ENCODE data around the gene POC1A.

The POC1A gene

DNA sequence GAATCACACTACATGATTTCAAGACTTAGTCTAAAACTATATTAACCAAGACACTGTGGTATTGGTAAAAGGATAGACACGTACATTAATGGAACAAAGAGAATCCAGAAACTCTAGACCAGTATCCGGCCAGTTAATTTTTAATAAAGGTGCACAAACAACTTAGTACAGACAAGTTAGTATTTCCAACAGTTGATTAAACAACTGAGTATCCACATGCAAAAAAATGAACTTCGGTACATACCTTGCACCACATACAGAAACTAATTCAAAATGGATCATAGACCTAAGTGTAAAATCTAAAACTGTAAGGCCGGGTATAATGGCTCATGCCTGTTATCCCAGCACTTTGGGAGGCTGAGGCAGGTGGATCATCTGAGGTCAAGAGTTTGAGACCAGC lies 51.3 kb downstream of the POC1A start:
- Histone ChIP-seq H3K36me3 (ENCODE audit: insufficient read depth, insufficient read length, low read length) (peaks cover 37% of the 10 kb centered on the region), H3K4me1 (ENCODE audit: insufficient read depth, insufficient read length) (no peaks in the 10 kb centered on the region), H3K9ac (ENCODE audit: insufficient read length, low read depth) (no peak overlapping the region), H3K27me3 (ENCODE audit: insufficient read depth, insufficient read length) (no peaks in the 10 kb centered on the region), H3K9me3 (ENCODE audit: insufficient read depth, low read length) (peaks cover 20% of the 10 kb centered on the region), H3K4me3 (ENCODE audit: insufficient read length, low read depth) (no peak overlapping the region)
- no peak for TF ChIP-seq SUZ12 (IDR thresholded peaks at IDR 0.05; ENCODE audit: extremely low read depth, insufficient read depth, insufficient read length)
- no peak for TF ChIP-seq ZNF274 (IDR thresholded peaks at IDR 0.05; ENCODE audit: low read depth, low read length)
- TF ChIP-seq YY1 (IDR thresholded peaks at IDR 0.05; ENCODE audit: insufficient read depth, insufficient read length), result no peak
- no peak for DNase-seq (ENCODE audit: low read depth, low spot score)

DNA sequence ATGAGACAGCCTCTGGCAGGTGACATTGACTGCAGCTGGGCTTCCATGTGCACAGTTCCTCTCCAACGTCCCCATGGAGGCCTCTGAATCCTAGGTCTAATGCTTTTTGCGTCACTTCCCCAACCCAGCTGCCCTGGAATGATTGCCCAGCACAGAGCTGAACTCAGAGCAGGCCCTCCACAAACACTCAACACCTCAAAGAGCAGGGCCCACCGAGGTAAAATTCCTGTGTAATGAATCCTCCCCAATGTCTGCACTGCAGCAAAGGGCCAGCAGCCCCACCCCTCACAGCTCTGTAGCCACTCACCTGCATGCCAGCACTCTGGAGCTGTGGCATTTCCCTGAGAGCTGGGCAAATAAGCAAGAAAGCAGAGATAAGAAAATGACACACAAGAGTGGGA lies 55.2 kb downstream of the POC1A start:
- no peak for DNase-seq (ENCODE audit: low read depth, low spot score)
- H3K4me1 ChIP-seq (ENCODE audit: insufficient read depth, insufficient read length), result no peaks in the 10 kb centered on the region
- TF ChIP-seq YY1 (IDR thresholded peaks at IDR 0.05; ENCODE audit: insufficient read depth, insufficient read length) (no peak), ZNF274 (IDR thresholded peaks at IDR 0.05; ENCODE audit: low read depth, low read length) (no peak), SUZ12 (IDR thresholded peaks at IDR 0.05; ENCODE audit: extremely low read depth, insufficient read depth, insufficient read length) (no peak)
- peaks cover 20% of the 10 kb centered on the region for H3K9me3 ChIP-seq (ENCODE audit: insufficient read depth, low read length)
- H3K36me3 ChIP-seq (ENCODE audit: insufficient read depth, insufficient read length, low read length), result peaks cover 47% of the 10 kb centered on the region
- no peaks in the 10 kb centered on the region for H3K27me3 ChIP-seq (ENCODE audit: insufficient read depth, insufficient read length)
- H3K9ac ChIP-seq (ENCODE audit: insufficient read length, low read depth), result no peak overlapping the region
- no peak overlapping the region for H3K4me3 ChIP-seq (ENCODE audit: insufficient read length, low read depth)

DNA sequence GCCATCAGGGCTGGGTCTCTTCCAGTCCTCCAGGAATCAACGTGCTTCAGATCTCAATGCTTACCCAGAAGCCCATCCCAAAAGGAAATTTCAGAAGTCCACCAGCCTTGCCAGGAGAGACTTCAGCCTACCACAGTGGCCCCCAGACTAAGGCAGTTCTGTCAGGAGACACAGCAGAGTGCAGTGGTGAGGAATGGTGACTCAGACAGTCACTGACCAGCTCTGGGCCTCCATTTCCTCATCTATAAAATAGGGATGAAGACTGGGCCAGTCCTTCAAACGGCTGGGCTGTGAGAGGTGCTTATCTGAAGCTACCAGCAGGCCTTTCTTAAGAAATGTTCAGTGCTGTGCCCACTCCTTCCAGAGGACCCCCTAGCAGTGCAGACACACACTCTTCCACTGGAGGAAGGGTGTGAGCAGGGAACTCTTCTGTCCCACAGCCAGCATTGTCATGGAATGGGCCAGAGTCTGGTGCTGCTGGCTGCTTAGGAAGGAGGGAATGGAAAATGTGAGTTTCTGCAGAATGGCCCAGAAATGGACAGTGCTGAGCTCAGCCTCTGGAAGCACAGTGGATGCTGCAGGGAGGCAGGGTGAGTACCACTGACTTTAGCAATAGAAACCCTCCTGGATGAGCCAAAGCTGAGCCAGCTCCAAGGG lies 56.2 kb downstream of the POC1A start:
- H3K4me3 ChIP-seq (ENCODE audit: insufficient read length, low read depth), result no peak overlapping the region
- no peak for DNase-seq (ENCODE audit: low read depth, low spot score)
- H3K9me3 ChIP-seq (ENCODE audit: insufficient read depth, low read length), result peaks cover 20% of the 10 kb centered on the region
- H3K27me3 ChIP-seq (ENCODE audit: insufficient read depth, insufficient read length), result no peaks in the 10 kb centered on the region
- no peaks in the 10 kb centered on the region for H3K4me1 ChIP-seq (ENCODE audit: insufficient read depth, insufficient read length)
- H3K36me3 ChIP-seq (ENCODE audit: insufficient read depth, insufficient read length, low read length), result peaks cover 54% of the 10 kb centered on the region
- no peak overlapping the region for H3K9ac ChIP-seq (ENCODE audit: insufficient read length, low read depth)
- no peak for TF ChIP-seq SUZ12 (IDR thresholded peaks at IDR 0.05; ENCODE audit: extremely low read depth, insufficient read depth, insufficient read length)
- no peak for TF ChIP-seq ZNF274 (IDR thresholded peaks at IDR 0.05; ENCODE audit: low read depth, low read length)

DNA sequence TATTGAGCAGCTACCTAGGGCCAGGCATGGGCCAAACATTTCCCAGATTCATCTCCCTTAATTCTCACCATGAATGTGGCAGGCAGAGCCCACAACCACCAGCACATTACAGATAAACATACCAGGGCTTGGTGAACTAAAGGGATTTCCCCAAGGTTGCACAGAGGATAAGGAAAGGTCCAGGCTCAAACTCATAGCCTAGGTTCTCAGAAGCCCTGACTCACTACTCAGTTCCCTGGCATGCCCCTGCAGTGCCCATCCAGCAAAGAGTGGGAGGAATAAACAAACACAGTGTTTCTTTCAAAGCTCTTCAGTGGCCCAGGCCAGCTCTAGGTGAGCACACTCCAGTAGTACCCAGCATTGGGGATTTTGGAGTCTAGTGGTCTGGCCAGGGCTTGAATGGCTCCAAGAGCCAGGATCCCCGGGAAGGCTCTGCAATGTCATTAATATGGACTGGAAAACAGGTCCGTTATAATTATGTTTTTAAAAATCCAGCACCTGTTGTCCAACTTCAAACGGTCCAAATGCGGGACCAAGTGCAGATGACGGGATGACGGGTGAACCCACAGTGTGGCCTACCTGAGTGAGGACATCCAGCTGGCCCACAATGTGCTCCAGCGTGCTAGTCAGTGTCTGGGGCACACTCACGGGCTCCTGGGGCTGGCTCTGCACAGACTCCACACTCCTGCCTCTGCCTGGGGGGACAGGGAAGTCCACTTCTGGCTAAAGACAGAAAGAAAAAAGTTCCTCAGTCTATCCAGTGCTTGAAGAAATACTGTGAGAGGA lies 58.0 kb downstream of the POC1A start:
- H3K9me3 ChIP-seq (ENCODE audit: insufficient read depth, low read length), result peaks cover 5% of the 10 kb centered on the region
- H3K4me1 ChIP-seq (ENCODE audit: insufficient read depth, insufficient read length), result peaks cover 3% of the 10 kb centered on the region
- DNase-seq (ENCODE audit: low read depth, low spot score), result no peak
- TF ChIP-seq ZNF274 (IDR thresholded peaks at IDR 0.05; ENCODE audit: low read depth, low read length), result no peak
- no peak for TF ChIP-seq YY1 (IDR thresholded peaks at IDR 0.05; ENCODE audit: insufficient read depth, insufficient read length)
- TF ChIP-seq SUZ12 (IDR thresholded peaks at IDR 0.05; ENCODE audit: extremely low read depth, insufficient read depth, insufficient read length), result no peak
- H3K4me3 ChIP-seq (ENCODE audit: insufficient read length, low read depth), result no peak overlapping the region
- no peaks in the 10 kb centered on the region for H3K27me3 ChIP-seq (ENCODE audit: insufficient read depth, insufficient read length)
- H3K36me3 ChIP-seq (ENCODE audit: insufficient read depth, insufficient read length, low read length), result peaks cover 63% of the 10 kb centered on the region
- no peak overlapping the region for H3K9ac ChIP-seq (ENCODE audit: insufficient read length, low read depth)

DNA sequence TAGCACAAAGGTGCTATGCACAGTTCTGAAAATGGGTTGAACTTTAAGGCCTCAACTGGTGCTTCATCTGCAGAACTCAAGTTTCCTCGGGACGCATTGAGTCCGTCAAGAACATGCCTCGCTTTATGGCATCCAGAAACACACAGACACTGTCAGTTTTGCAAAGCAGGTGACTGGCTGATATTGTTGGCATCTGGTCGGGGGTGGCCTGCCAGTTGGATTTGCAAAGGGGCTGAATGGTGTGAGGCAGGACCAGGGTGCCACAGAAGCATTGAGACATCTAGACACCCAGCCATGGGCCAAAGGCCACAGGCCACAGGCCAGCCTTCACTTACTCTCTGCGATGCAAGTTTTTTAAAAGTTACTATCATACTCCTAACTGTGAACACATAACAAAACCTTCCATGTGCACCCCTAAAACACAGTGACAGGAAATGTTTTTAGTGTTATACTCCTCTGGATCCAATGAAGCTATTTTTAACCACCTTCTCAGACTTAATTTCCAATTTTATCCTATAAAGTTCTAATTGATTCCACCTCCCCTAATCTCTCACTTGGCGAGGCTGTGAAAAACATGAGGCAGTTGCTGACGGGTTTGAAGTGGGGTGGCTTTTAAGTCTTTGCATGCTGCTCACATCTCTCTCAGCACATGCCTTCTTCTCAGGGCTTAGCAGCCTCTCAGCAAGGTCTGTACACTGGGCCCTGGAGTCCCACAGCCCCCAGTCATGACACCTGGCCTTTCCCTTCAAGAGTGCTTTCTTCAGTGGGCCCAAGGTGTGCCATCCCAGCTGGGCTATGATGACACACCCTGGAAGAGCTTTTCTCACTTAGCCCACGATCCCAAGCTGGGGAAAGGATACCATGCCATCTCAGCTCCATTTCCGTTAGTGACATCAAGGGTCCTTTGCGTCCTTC lies 59.4 kb downstream of the POC1A start:
- Histone ChIP-seq H3K4me1 (ENCODE audit: insufficient read depth, insufficient read length) (peaks cover 11% of the 10 kb centered on the region), H3K9ac (ENCODE audit: insufficient read length, low read depth) (no peak overlapping the region), H3K9me3 (ENCODE audit: insufficient read depth, low read length) (no peaks in the 10 kb centered on the region), H3K36me3 (ENCODE audit: insufficient read depth, insufficient read length, low read length) (peaks cover 60% of the 10 kb centered on the region), H3K4me3 (ENCODE audit: insufficient read length, low read depth) (no peak overlapping the region), H3K27me3 (ENCODE audit: insufficient read depth, insufficient read length) (no peaks in the 10 kb centered on the region)
- DNase-seq (ENCODE audit: low read depth, low spot score), result no peak
- TF ChIP-seq ZNF274 (IDR thresholded peaks at IDR 0.05; ENCODE audit: low read depth, low read length) (no peak), SUZ12 (IDR thresholded peaks at IDR 0.05; ENCODE audit: extremely low read depth, insufficient read depth, insufficient read length) (no peak)

DNA sequence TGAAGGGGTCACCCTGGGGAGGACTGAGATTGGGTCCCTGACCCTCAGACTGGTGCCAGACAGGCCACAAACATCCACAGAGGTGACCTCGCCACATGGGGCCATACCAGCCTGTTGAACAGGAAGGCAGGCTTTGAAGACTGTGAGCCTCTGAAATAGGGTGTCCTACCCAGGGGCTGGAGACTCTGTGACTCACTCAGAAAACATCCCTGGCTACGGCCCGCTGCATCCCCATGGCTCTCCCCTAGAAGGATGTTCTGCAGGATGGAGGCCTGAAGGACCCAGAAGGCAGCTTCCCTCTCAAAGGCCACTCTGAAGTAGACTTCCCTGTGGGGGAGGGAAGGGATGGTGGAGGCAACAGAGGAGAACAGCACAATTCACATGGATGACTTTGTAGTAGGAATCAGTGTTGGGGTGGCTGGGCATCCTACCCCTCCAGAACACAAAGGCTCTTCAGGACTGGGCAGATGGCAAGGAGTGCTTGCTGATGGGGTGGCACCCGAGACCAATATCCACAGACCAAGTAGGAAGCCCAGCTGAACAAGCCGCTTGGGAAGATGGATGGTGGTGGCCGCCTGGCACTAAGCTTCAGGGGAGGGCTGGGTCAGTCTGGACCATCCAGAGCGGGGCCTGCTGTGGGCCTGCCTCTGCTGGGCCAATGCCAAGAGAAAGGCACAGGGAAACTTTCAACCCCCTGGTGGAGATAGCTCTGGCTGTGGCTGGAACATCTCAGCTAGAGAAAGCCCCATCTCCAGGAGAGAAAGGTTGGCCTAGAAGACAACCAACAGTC lies 60.3 kb downstream of the POC1A start:
- Histone ChIP-seq H3K4me1 (ENCODE audit: insufficient read depth, insufficient read length) (peaks cover 13% of the 10 kb centered on the region), H3K9me3 (ENCODE audit: insufficient read depth, low read length) (no peaks in the 10 kb centered on the region), H3K9ac (ENCODE audit: insufficient read length, low read depth) (no peak overlapping the region), H3K4me3 (ENCODE audit: insufficient read length, low read depth) (no peak overlapping the region), H3K36me3 (ENCODE audit: insufficient read depth, insufficient read length, low read length) (peaks cover 59% of the 10 kb centered on the region), H3K27me3 (ENCODE audit: insufficient read depth, insufficient read length) (no peaks in the 10 kb centered on the region)
- TF ChIP-seq SUZ12 (IDR thresholded peaks at IDR 0.05; ENCODE audit: extremely low read depth, insufficient read depth, insufficient read length) (no peak), YY1 (IDR thresholded peaks at IDR 0.05; ENCODE audit: insufficient read depth, insufficient read length) (no peak), ZNF274 (IDR thresholded peaks at IDR 0.05; ENCODE audit: low read depth, low read length) (no peak)
- no peak for DNase-seq (ENCODE audit: low read depth, low spot score)

All from NT2/D1 (cell line).